Colonic mucosa (tissue), 4 donors: ENCODE results near the gene FAAP100. TPM values are rescaled to one million over a fixed set of nuclear protein-coding genes. Genes with fewer than 3 reads are reported as not detected.

Source experiments
- DNase-seq: peaks from one replicate; pipeline ENCODE4 v3.0.0-alpha.2; 2020
- H3K27ac ChIP-seq: fragments of 200-600 bp; one replicate; pipeline ENCODE4 v1.8.0; 2021
- H3K27me3 ChIP-seq: fragments of 200-600 bp; one replicate; pipeline ENCODE4 v1.8.0; 2021
- H3K36me3 ChIP-seq: fragments of 200-600 bp; one replicate; pipeline ENCODE4 v1.8.0; 2021
- H3K4me1 ChIP-seq: fragments of 200-600 bp; one replicate; pipeline ENCODE4 v1.8.0; 2021; ENCODE audit warnings: mild to moderate bottlenecking
- H3K4me3 ChIP-seq: fragments of 200-600 bp; one replicate; pipeline ENCODE4 v1.8.0; 2021
- H3K9ac ChIP-seq, 2 donors: one replicate each; pipeline ENCODE4 v1.7.0; 2013; ENCODE audit warnings: control low read depth in 2 of 2, low read depth in 2 of 2, low read length in 2 of 2
- H3K9me3 ChIP-seq: fragments of 200-600 bp; one replicate; pipeline ENCODE4 v1.8.0; 2021
- CTCF ChIP-seq: fragments of 200-600 bp; IDR thresholded peaks from one replicate; pipeline ENCODE4 v1.8.0; 2022; ENCODE audit warnings: antibody characterized with exemption, mild to moderate bottlenecking
- intact Hi-C: fragments of 100-400 bp; cut with DNase I; formaldehyde crosslinking; loops from one replicate; pipeline ENCODE4 v1.14.1; 2022
- total RNA-seq, 2 donors: library from RNA; stranded (reverse); fragmentation: NEBNext Ultra II Directional in 1 of 2; extraction: Animal tissue kit (Norgen Biotek cat#: 25700) in 1 of 2; gene quantifications; one replicate each; pipeline ENCODE4 v1.2.1, GENCODE V29; 2021
- donor health status: healthy.
- donor health status: DM: no; HTN: no; CAD: no.
- donor health status: DM: no; HTN: no; CAD: no.

The FAAP100 gene
- total RNA-seq, 2 donors from 2014 or later: 16.5 to 34.3 TPM

GRCh38 chr17:81539571-81539900 lies 12.6 kb downstream of the FAAP100 start:
- H3K4me1 ChIP-seq: peaks cover 13% of the 10 kb centered on the region
- no peak overlapping the region for H3K4me3 ChIP-seq
- H3K36me3 ChIP-seq: no peaks in the 10 kb centered on the region
- intact Hi-C loops: no loop called here
- no peak overlapping the region for H3K9ac ChIP-seq
- no peak overlapping the region for H3K27ac ChIP-seq
- TF ChIP-seq CTCF: no peak
- peaks cover 18% of the 10 kb centered on the region for H3K27me3 ChIP-seq
- no peak for DNase-seq
- H3K9me3 ChIP-seq: no peaks in the 10 kb centered on the region

- Histone ChIP-seq H3K4me3 (no peak overlapping the region), H3K27me3 (peaks cover 18% of the 10 kb centered on the region), H3K9ac (no peak overlapping the region), H3K4me1 (peaks cover 13% of the 10 kb centered on the region), H3K9me3 (no peaks in the 10 kb centered on the region), H3K36me3 (no peaks in the 10 kb centered on the region), H3K27ac (no peak overlapping the region)
- TF ChIP-seq CTCF: no peak
- intact Hi-C loops: no loop called here
- DNase-seq: no peak
Measured at GRCh38 chr17:81538651-81539570, 13.2 kb downstream of the FAAP100 start.

- Histone ChIP-seq H3K36me3 (no peaks in the 10 kb centered on the region), H3K27ac (no peak overlapping the region), H3K9ac (no peak overlapping the region), H3K4me1 (peaks cover 13% of the 10 kb centered on the region), H3K9me3 (no peaks in the 10 kb centered on the region), H3K27me3 (peaks cover 18% of the 10 kb centered on the region), H3K4me3 (no peak overlapping the region)
- no peak for DNase-seq
- peak; percentile 4 for TF ChIP-seq CTCF
- intact Hi-C loops: no loop called here
Measured at GRCh38 chr17:81537856-81538555, 14.1 kb downstream of the FAAP100 start.

- intact Hi-C loops: no loop called here
- H3K36me3 ChIP-seq: no peaks in the 10 kb centered on the region
- DNase-seq: peak; percentile 63
- H3K4me3 ChIP-seq: no peak overlapping the region
- H3K27me3 ChIP-seq: peaks cover 18% of the 10 kb centered on the region
- H3K9me3 ChIP-seq: no peaks in the 10 kb centered on the region
- H3K27ac ChIP-seq: no peak overlapping the region
- H3K9ac ChIP-seq: no peak overlapping the region
- peaks cover 13% of the 10 kb centered on the region for H3K4me1 ChIP-seq
- TF ChIP-seq CTCF: peak; percentile 80
Measured at GRCh38 chr17:81537343-81537855, 14.8 kb downstream of the FAAP100 start.

GRCh38 chr17:81536299-81537290 lies 15.6 kb downstream of the FAAP100 start:
- Histone ChIP-seq H3K27ac (no peak overlapping the region), H3K4me3 (no peak overlapping the region), H3K27me3 (peaks cover 18% of the 10 kb centered on the region), H3K9me3 (no peaks in the 10 kb centered on the region), H3K36me3 (no peaks in the 10 kb centered on the region), H3K4me1 (peaks cover 13% of the 10 kb centered on the region), H3K9ac (no peak overlapping the region)
- no peak for TF ChIP-seq CTCF
- intact Hi-C loops: no loop called here
- no peak for DNase-seq
